DND-41 (cell line): Measurements from ENCODE around the gene GAB4.

Source experiments
- ATAC-seq: fragments of 200-7000 bp; cut with Tn5 transposase; 3 replicates; pipeline ENCODE4 v1.9.1; 2021; ENCODE audit warnings: low read depth; ENCODE audit not compliant: insufficient read depth
- DNase-seq: peaks from one replicate; pipeline ENCODE4 v3.0.0-alpha.2; 2020
- H2AFZ ChIP-seq: 2 replicates; pipeline ENCODE4 v1.6.0; 2012; ENCODE audit warnings: low read depth, low read length
- H3K27ac ChIP-seq: 2 replicates; pipeline ENCODE4 v1.5.1; 2012; ENCODE audit warnings: low read length, inconsistent platforms
- H3K27me3 ChIP-seq: fragments of 200-600 bp; sonication (generic); 2 replicates; pipeline ENCODE4 v1.6.0; 2012; ENCODE audit warnings: low read length, mild to moderate bottlenecking, inconsistent platforms; ENCODE audit not compliant: insufficient read depth, poor library complexity
- H3K36me3 ChIP-seq: 2 replicates; pipeline ENCODE4 v1.5.1; 2012; ENCODE audit warnings: low read length, inconsistent platforms; ENCODE audit not compliant: insufficient read depth
- H3K4me1 ChIP-seq: 2 replicates; pipeline ENCODE4 v1.5.1; 2012; ENCODE audit warnings: mild to moderate bottlenecking, low read length; ENCODE audit not compliant: insufficient read depth
- H3K4me2 ChIP-seq: 2 replicates; pipeline ENCODE4 v1.6.0; 2012; ENCODE audit warnings: mild to moderate bottlenecking, moderate library complexity, low read length, inconsistent platforms; ENCODE audit not compliant: insufficient read depth
- H3K4me3 ChIP-seq, 2 experiments: fragments of 200-600 bp in 1 of 2; shearing (Covaris generic) in 1 of 2; 2 replicates each; pipeline ENCODE4 v1.5.1; 2012 to 2016; ENCODE audit warnings: inconsistent platforms in 2 of 2, low read length in 2 of 2, mild to moderate bottlenecking in 2 of 2, low read depth in 1 of 2, moderate library complexity in 1 of 2
- H3K79me2 ChIP-seq: 2 replicates; pipeline ENCODE4 v1.6.0; 2012; ENCODE audit warnings: low read length, inconsistent platforms; ENCODE audit not compliant: insufficient read depth
- H3K9ac ChIP-seq: 2 replicates; pipeline ENCODE4 v1.6.0; 2012; ENCODE audit warnings: low read depth, mild to moderate bottlenecking, inconsistent platforms, low read length, moderate library complexity
- H3K9me3 ChIP-seq: 2 replicates; pipeline ENCODE4 v1.5.1; 2012; ENCODE audit warnings: low read length, moderate library complexity, mild to moderate bottlenecking, inconsistent platforms; ENCODE audit not compliant: insufficient read depth, severe bottlenecking
- H4K20me1 ChIP-seq: 2 replicates; pipeline ENCODE4 v1.6.0; 2012; ENCODE audit warnings: low read length; ENCODE audit not compliant: insufficient read depth
- EZH2 ChIP-seq: IDR thresholded peaks from 3 replicates; pipeline ENCODE4 v1.6.1; 2012; ENCODE audit warnings: borderline replicate concordance, low read depth, mild to moderate bottlenecking, moderate library complexity, low read length, inconsistent platforms; ENCODE audit not compliant: severe bottlenecking
- TF ChIP-seq, protein P1 (sequence below): IDR thresholded peaks from 2 replicates; pipeline ENCODE4 v1.5.1; 2012; ENCODE audit warnings: borderline replicate concordance, low read length, moderate library complexity, mild to moderate bottlenecking; ENCODE audit not compliant: poor library complexity, severe bottlenecking; ENCODE audit errors: extremely low read depth

GAB4 gene

DNA sequence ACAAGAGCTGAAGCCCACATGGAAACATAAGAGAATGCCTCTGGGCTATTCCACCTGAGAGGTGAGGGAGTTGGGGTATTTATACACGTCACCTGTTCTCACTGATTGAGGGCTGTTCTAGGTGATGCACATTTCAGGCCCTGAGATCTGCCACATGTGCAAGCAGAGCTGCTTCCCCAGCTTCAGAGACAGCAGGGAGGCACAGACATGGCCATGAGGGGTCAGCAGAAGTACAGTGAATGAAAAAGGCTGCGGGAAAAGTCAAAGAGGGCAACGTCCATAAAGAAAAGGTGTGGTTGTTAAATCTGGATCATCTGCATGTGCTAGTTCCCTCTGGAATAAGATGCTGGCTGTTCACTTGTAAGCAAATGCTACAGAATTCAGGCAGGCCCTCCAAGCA, 75.4 kb downstream of the GAB4 start:
- Histone ChIP-seq H3K4me2 (no peak overlapping the region), H3K9me3 (no peaks in the 10 kb centered on the region), H3K4me1 (no peaks in the 10 kb centered on the region), H3K36me3 (no peaks in the 10 kb centered on the region), H2AFZ (no peak overlapping the region), H3K79me2 (no peaks in the 10 kb centered on the region), H3K4me3 (no peak overlapping the region), H3K9ac (no peak overlapping the region), H4K20me1 (no peaks in the 10 kb centered on the region), H3K27me3 (peaks cover 24% of the 10 kb centered on the region), H3K27ac (no peak overlapping the region)
- DNase-seq (no peak), ATAC-seq (no peak)
- TF ChIP-seq EZH2, result no peak
- TF ChIP-seq, protein P1, sequence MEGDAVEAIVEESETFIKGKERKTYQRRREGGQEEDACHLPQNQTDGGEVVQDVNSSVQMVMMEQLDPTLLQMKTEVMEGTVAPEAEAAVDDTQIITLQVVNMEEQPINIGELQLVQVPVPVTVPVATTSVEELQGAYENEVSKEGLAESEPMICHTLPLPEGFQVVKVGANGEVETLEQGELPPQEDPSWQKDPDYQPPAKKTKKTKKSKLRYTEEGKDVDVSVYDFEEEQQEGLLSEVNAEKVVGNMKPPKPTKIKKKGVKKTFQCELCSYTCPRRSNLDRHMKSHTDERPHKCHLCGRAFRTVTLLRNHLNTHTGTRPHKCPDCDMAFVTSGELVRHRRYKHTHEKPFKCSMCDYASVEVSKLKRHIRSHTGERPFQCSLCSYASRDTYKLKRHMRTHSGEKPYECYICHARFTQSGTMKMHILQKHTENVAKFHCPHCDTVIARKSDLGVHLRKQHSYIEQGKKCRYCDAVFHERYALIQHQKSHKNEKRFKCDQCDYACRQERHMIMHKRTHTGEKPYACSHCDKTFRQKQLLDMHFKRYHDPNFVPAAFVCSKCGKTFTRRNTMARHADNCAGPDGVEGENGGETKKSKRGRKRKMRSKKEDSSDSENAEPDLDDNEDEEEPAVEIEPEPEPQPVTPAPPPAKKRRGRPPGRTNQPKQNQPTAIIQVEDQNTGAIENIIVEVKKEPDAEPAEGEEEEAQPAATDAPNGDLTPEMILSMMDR, result peak; percentile 26

DNA sequence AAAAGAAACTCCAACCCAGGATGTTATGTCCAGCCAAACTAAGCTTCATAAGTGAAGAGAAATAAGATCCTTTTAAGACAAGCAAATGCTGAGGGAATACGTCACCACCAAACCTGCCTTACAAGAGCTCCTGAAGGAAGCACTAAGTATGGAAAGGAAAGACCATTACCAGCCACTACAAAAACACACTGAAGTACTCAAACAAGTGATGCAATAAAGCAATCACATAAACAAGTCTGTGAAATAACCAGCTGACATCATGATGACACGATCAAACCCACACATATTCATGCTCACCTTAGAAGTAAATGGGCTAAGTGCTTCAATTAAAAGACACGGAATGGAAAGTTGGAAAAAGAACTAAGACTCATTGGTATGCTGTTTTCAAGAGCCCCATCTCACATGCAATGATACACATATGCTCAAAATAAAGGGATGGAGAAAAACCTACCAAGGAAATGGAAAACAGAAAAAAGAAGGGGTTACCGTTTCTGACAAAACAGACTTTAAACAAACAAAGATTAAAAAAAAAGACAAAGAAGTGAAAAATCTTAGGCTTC, 82.5 kb downstream of the GAB4 start:
- TF ChIP-seq EZH2, result no peak
- TF ChIP-seq, protein P1, result no peak
- no peak overlapping the region for H3K27ac ChIP-seq
- H3K9ac ChIP-seq, result no peak overlapping the region
- peaks cover 8% of the 10 kb centered on the region for H3K27me3 ChIP-seq
- no peak overlapping the region for H2AFZ ChIP-seq
- H3K4me3 ChIP-seq, result no peak overlapping the region
- H3K9me3 ChIP-seq, result no peaks in the 10 kb centered on the region
- H4K20me1 ChIP-seq, result no peaks in the 10 kb centered on the region
- no peak for DNase-seq
- ATAC-seq, result no peak
- H3K79me2 ChIP-seq, result no peaks in the 10 kb centered on the region
- H3K36me3 ChIP-seq, result no peaks in the 10 kb centered on the region
- H3K4me2 ChIP-seq, result no peak overlapping the region
- no peaks in the 10 kb centered on the region for H3K4me1 ChIP-seq

DNA sequence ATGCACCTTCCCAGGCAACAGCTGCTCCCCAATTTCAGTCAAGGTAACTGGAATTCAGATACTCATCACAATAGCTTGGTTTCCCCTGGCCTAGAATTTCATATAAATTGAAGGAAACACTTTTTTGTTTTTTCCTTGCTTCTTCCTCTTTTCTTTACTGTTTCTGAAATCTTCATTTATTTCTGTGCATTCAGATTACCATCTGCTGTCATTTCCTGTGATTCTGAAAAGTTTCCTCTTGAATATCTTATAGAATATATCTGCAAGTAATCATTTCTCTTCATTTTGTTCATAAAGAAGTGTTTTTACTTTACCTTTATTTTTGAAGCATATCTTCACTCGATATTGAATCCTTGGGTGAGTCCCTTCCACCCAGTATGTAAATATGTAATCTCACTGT, 85.3 kb downstream of the GAB4 start:
- Histone ChIP-seq H3K9ac (no peak overlapping the region), H3K27ac (no peak overlapping the region), H3K79me2 (no peaks in the 10 kb centered on the region), H4K20me1 (no peaks in the 10 kb centered on the region), H3K9me3 (no peaks in the 10 kb centered on the region), H3K4me3 (no peak overlapping the region), H3K36me3 (no peaks in the 10 kb centered on the region), H3K4me2 (no peak overlapping the region), H3K27me3 (peaks cover 5% of the 10 kb centered on the region), H2AFZ (no peak overlapping the region), H3K4me1 (no peaks in the 10 kb centered on the region)
- ATAC-seq, result no peak
- TF ChIP-seq, protein P1, result no peak
- no peak for TF ChIP-seq EZH2
- DNase-seq, result no peak

DNA sequence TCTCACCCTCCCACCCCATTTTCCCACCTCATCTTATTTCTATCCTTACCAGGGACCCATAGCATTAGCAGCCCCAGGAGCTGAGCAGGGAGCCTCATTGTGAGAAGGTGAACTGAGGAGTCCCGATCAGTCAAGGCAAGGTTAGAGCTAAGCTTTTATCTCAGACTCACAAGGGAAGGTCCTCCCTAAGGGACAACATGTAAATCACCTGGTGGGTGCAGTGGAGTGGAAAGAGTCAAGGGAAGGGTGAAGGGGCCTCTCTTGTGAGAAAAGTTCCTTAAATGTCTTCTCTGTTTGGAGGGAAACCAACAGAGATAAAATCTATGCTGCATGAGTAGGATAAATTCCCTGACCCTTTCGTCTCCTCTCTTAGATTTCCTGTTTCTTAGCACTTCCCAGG, 85.9 kb downstream of the GAB4 start:
- Histone ChIP-seq H3K36me3 (no peaks in the 10 kb centered on the region), H3K9ac (no peak overlapping the region), H2AFZ (no peak overlapping the region), H3K4me1 (no peaks in the 10 kb centered on the region), H3K27ac (no peak overlapping the region), H3K9me3 (no peaks in the 10 kb centered on the region), H4K20me1 (no peaks in the 10 kb centered on the region), H3K4me3 (no peak overlapping the region), H3K79me2 (no peaks in the 10 kb centered on the region), H3K27me3 (peaks cover 5% of the 10 kb centered on the region), H3K4me2 (no peak overlapping the region)
- no peak for TF ChIP-seq EZH2
- TF ChIP-seq, protein P1, result no peak
- no peak for DNase-seq
- ATAC-seq, result no peak
